Tongue (tissue), 2 donors: ENCODE data around the gene KCNIP4. TPM values are rescaled to one million over a fixed set of nuclear protein-coding genes. Genes with fewer than 3 reads are reported as not detected.

Source experiments
- DNase-seq: peaks from one replicate; pipeline ENCODE4 v3.0.0-alpha.2; 2015
- total RNA-seq: library from RNA; depleted of rRNA; stranded (reverse); fragments of >200 nt; gene quantifications from one replicate; pipeline ENCODE4 v1.2.3, GENCODE V29; 2014

The KCNIP4 gene
- total RNA-seq, 1 donor from 2014 or later: 0.31 TPM

DNA sequence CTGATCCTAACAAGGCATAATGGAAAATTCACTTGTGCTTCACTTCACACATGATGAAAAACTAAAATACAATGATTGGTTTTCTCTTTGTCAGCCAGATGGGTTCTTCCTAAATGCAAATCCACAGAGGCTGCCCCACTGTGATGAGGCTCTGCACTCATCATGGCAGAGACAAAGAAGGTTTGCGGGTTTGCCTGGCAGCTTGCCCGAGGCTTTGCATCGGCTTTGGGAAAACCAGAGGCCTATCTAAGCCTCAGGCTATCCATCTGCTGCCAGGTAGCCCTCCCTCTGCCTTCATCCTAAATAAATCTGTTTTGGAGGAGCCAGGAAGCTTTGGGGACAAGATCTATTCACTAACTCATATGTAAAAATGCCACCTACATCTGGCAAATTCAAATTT is 1004.1 kb downstream of the KCNIP4 start:
- DNase-seq: no peak

- no peak for DNase-seq
Observed at GRCh38 chr4:20938204-20938603, 1010.4 kb downstream of the KCNIP4 start.

DNA sequence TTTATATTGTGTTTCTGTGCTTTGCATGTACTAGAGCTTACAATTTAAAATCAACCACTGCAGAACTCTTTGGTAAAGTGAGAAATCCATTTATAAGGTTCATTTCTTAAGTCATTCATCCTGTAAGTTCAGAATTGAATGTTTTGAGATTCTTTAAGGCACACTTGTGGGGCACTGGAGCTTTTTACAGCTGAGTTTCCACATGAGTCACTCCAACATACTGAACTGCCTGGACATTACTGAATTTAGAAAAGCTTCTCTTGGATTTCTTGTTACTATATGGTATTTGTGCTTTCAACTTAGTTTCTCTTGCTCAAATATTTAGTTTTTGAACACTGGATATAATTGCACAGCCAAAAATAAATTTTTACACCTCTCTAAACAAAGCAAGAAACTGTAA is 1022.0 kb downstream of the KCNIP4 start:
- DNase-seq: no peak

- no peak for DNase-seq
Observed at GRCh38 chr4:20925176-20925575, 1023.4 kb downstream of the KCNIP4 start.

GRCh38 chr4:20922962-20923361 is 1025.6 kb downstream of the KCNIP4 start:
- no peak for DNase-seq

GRCh38 chr4:20916106-20916505 is 1032.5 kb downstream of the KCNIP4 start:
- no peak for DNase-seq

DNA sequence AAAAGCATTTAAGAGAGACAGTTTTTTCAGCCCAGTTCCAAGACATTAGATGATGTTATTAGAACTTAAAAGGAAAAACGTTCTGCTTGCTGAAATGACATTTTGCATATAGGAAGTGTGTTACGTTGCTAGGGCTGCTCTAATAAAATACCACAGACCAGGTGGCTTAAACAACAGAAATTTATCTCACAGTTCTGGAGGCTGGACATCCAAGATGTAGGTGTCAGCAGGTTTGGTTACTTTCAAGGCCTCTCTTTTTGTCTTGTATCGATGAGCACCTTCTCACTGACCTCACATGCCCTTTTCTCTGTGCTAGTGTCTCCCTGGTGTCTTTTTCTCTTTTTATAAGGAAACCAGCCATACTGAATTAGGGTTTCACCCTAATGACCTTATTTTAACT is 1043.6 kb downstream of the KCNIP4 start:
- no peak for DNase-seq

DNA sequence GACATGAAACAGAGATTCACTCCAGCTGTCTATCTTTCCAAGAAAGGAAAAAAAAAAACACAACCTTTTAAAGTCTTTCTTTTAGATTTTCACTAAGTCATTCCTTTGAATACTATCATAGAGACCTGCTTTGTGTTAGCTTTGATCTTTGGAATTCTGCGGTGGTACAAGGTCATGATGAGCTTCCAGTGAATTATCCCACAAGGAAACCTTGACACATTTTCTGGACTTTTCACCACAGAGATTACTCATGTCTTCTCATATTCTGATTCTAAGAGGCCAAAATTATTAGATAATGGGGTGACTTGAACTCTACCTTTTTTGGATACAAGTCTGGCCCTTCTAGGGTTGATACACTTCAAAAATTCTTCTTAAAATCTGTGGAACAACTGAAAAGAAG is 1046.7 kb downstream of the KCNIP4 start:
- no peak for DNase-seq

DNA sequence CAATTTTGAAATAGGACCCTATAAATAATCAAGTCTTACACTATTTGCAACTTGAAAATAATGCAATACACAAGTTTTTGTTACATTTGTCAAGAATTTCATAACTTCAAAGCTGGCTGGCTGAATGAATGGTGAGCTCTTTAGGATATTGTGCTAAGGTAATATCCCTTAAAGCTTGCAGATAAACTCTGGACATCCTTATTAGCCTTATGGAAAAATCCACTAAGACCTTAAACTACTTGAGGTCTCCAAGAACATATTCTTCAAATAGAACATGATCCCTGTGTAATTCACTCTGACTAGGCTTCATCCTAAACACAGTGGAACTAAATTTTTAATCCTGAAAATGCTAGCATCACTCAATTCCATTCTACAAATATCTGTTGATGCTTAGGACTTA is 1049.0 kb downstream of the KCNIP4 start:
- no peak for DNase-seq

DNA sequence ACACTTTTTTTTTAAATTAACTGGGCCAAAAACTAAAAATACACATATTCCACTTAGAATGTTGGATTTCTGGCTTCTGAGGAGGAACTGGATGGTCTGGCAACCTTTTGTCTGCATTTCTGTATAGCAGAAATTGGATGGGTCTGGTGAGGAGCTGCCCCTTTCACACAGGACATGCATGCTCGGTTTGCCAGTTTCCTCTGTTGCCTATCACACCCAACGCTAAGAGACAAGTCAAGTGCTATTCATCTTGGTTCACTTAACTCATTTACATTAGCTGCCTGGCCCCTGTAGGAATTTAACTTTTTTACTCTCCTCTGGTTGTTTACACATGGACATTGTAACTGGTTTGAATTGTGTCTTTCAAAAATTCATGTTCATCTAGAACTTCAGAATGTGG is 1052.6 kb downstream of the KCNIP4 start:
- no peak for DNase-seq

GRCh38 chr4:20895208-20895607 is 1053.4 kb downstream of the KCNIP4 start:
- DNase-seq: no peak

DNA sequence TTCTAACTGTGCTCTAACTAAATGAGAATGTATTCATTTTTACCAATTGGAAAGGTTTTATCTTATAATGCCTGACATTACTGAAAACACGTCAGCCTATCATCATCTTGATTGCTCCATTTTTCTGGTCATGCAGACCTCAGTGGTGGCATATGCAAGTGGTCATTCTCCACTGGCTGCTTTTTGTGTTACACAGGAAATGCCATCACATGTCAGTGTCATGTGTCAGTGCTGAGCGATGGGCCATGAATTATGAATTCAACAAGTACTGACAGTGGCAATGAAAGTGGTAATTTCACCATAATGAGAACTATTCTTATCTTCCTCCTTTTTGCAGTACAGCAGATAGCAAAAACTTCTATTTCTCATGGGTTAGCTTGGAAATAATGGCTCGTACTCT is 1057.8 kb downstream of the KCNIP4 start:
- no peak for DNase-seq

DNA sequence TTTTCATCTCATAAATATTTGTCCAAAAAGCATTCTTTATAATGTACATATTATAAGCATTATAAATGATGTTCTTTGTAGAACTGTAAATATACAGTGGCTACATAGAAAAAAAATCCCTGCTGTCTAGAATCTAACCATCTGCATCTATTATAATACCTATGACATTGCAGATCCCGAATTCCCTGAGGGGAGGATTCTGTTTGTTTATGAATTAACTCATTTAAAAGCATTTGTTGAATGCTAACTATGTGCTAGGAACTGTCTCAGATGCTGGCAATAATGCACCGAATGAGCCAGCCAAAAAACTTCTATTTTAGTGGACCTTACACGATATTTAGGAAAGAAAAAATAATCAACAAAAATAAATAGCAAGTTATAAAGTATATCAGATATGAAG is 1058.7 kb downstream of the KCNIP4 start:
- no peak for DNase-seq

- DNase-seq: no peak
Observed at GRCh38 chr4:20883677-20884076, 1064.9 kb downstream of the KCNIP4 start.

DNA sequence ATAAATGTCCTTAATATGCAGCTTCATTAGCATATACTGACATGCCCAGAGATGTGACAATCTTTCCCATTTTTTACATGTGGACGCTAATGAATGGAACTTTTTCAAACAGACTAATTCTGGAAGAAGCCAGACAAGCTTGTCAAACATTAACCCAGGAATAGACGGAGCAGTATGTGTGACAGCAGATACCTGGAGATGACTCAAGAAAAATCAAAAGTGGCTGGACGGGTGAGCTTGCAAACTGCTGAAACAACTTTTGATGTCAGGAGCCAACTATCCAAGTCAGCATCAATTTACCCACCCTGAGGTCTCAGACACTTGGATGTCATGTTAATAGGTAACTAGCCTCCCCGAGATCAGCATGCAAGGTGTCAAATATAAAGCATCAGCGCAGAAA is 1065.3 kb downstream of the KCNIP4 start:
- DNase-seq: no peak

GRCh38 chr4:20882500-20882899 is 1066.1 kb downstream of the KCNIP4 start:
- no peak for DNase-seq

DNA sequence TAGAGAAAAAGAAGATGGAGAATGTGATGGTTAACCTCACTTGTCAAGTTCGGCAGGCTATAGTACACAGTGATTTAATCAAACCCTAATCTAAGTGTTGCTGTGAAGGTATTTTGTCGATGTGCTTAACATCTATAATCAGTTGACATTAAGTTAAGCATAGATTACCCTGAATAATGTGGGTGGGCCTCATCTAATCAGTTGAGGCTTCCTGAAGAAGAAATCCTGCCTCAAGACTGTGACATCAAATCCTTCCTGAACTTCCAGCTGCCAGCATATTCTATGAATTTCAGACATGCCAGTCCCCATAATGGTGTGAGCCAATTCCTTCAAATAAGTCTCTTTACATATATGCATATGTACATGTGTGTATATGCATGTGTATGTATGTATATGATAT is 1066.9 kb downstream of the KCNIP4 start:
- DNase-seq: no peak

DNA sequence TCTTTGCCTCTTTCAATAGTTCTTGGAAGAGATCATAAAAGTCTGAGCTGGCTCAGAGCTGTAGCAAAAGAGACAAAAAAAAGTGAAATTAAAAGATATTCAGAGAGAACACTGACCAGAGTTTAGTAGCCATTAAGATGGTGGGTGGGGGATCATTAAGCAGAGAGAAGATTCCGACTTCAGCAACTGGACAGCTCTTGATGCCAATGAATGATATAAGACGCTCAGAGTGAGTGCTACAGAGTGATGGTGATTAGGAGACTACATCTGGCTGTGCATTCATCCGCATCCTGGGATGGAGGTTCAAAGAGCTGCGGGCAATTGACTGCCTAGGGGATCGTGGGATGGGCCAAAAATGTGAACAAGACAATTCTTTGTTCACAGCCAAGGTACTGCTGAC is 1069.8 kb downstream of the KCNIP4 start:
- no peak for DNase-seq

DNA sequence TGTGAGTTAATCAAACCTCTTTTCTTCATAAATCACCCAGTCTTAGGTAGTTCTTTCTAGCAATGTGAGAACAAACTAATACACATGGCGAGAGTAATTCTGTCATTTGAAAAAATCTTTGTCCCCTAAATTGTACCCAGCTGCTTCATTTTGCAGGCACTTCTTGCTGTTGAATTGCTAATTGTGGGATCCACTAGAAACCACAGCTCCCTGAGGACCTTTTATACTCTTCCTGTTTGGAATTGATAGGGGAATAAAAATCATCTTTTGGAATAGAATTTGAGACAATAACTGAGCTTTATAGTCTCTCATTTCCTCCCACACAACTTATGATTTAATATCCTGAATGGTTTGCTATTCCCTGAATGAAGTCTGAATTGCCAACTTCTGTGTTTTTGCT is 1078.1 kb downstream of the KCNIP4 start:
- DNase-seq: no peak

DNA sequence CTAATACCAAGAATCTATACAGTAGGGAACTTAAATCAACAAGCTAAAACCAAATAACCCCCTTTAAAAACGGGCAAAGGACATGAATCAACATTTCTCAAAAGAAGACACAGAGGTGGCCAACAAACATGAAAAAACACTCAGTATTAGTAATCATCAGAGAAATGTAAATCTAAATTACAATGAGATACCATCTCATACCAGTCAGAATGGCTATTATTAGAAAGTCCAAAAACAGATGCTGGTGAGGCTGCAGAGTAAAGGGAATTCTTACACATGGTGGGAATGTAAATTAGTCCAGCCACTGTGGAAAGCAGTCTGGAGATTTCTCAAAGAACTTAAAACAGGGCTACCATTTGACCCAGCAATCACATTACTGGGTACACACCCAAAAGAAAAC is 1080.5 kb downstream of the KCNIP4 start:
- no peak for DNase-seq

- no peak for DNase-seq
Observed at GRCh38 chr4:20860878-20861277, 1087.7 kb downstream of the KCNIP4 start.

- no peak for DNase-seq
Observed at GRCh38 chr4:20859097-20859781, 1089.3 kb downstream of the KCNIP4 start.

GRCh38 chr4:20857081-20857480 is 1091.5 kb downstream of the KCNIP4 start:
- DNase-seq: no peak

- DNase-seq: no peak
Observed at GRCh38 chr4:20847124-20847747, 1101.3 kb downstream of the KCNIP4 start.
